Thoracic aorta (tissue), 2 donors: ENCODE results near the gene KLHL36. TPM values are rescaled to one million over a fixed set of nuclear protein-coding genes. Genes with fewer than 3 reads are reported as not detected.

Experiments
- ATAC-seq: fragments of 150-250 bp; one replicate; pipeline ENCODE4 v1.8.0; 2017; ENCODE audit warnings: low read depth; ENCODE audit not compliant: insufficient number of reproducible peaks, low FRiP score
- DNase-seq: peaks from one replicate; pipeline ENCODE4 v3.0.0-alpha.2; 2020; ENCODE audit warnings: low spot score
- H3K27ac ChIP-seq, 2 donors: fragments of 200-600 bp; sonication (generic); 1 replicate in 1 of 2; 2 replicates in 1 of 2; pipeline ENCODE4 v1.5.1; 2016; ENCODE audit warnings: mild to moderate bottlenecking in 2 of 2, moderate library complexity in 2 of 2
- H3K27me3 ChIP-seq: fragments of 200-600 bp; sonication (generic); replicated peaks from 2 replicates; pipeline ENCODE4 v1.6.0; 2016; ENCODE audit warnings: mild to moderate bottlenecking; ENCODE audit not compliant: insufficient read depth
- H3K36me3 ChIP-seq: fragments of 200-600 bp; sonication (generic); one replicate; pipeline ENCODE4 v1.5.1; 2016
- H3K4me1 ChIP-seq, 2 donors: fragments of 200-600 bp; sonication (generic); 1 replicate in 1 of 2; 2 replicates in 1 of 2; pipeline versions ENCODE4 v1.5.1 to v1.6.0; 2016; ENCODE audit warnings: low read depth in 2 of 2, mild to moderate bottlenecking in 1 of 2; ENCODE audit not compliant: control insufficient read depth in 1 of 2
- H3K4me3 ChIP-seq: fragments of 200-600 bp; sonication (generic); 2 replicates; pipeline ENCODE4 v1.5.1; 2016; ENCODE audit warnings: mild to moderate bottlenecking
- H3K9me3 ChIP-seq: fragments of 200-600 bp; sonication (generic); 2 replicates; pipeline ENCODE4 v1.5.1; 2016
- total RNA-seq, 2 donors: library from RNA; depleted of rRNA; stranded (reverse); fragments of >200 nt; gene quantifications; one replicate each; pipeline versions ENCODE4 v1.1.0 to v1.2.3, GENCODE V29; 2016
- TF ChIP-seq, protein P1 (sequence below): fragments of 200-600 bp; sonication (generic); IDR thresholded peaks from one replicate; pipeline ENCODE4 v1.5.1; 2019; ENCODE audit warnings: antibody characterized with exemption

Gene KLHL36
- total RNA-seq, 2 donors from 2014 or later: 63.9 to 79.7 TPM

GRCh38 chr16:84660973-84661372 lies 12.7 kb downstream of the KLHL36 start:
- DNase-seq (no peak), ATAC-seq (no peak)
- Histone ChIP-seq H3K9me3 (no peaks in the 10 kb centered on the region), H3K4me1 (peaks cover 0 to 11% of the 10 kb centered on the region in 2 donors), H3K27me3 (no peaks in the 10 kb centered on the region), H3K36me3 (peaks cover 79% of the 10 kb centered on the region), H3K27ac (no peak overlapping the region), H3K4me3 (no peak overlapping the region)
- TF ChIP-seq, protein P1, sequence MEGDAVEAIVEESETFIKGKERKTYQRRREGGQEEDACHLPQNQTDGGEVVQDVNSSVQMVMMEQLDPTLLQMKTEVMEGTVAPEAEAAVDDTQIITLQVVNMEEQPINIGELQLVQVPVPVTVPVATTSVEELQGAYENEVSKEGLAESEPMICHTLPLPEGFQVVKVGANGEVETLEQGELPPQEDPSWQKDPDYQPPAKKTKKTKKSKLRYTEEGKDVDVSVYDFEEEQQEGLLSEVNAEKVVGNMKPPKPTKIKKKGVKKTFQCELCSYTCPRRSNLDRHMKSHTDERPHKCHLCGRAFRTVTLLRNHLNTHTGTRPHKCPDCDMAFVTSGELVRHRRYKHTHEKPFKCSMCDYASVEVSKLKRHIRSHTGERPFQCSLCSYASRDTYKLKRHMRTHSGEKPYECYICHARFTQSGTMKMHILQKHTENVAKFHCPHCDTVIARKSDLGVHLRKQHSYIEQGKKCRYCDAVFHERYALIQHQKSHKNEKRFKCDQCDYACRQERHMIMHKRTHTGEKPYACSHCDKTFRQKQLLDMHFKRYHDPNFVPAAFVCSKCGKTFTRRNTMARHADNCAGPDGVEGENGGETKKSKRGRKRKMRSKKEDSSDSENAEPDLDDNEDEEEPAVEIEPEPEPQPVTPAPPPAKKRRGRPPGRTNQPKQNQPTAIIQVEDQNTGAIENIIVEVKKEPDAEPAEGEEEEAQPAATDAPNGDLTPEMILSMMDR: no peak

- ATAC-seq (no peak), DNase-seq (no peak)
- Histone ChIP-seq H3K9me3 (no peaks in the 10 kb centered on the region), H3K36me3 (peaks cover 79% of the 10 kb centered on the region), H3K27ac (no peak overlapping the region), H3K27me3 (no peaks in the 10 kb centered on the region), H3K4me3 (no peak overlapping the region), H3K4me1 (peaks cover 0 to 11% of the 10 kb centered on the region in 2 donors)
- TF ChIP-seq, protein P1: no peak
Measured at GRCh38 chr16:84661418-84662060, 13.2 kb downstream of the KLHL36 start.

DNA sequence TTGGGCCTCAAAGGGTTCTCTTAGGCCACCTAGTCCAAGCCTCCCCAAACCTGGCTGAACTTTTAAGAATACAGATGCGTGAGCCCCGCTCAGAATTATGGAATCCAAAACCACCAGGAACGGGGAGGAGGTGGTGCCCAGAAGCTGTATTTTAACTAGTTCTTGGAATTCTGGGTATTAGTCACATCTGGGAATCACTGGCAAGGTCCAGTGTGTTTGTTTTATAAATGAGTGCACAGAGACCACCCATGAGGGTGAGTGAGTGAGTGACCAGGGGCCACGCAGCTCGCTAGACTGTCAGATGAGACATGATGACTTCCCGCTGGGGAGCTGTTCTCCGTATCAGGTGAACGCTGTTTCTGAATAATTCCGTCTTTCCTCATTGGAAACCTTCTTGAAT lies 14.2 kb downstream of the KLHL36 start:
- Histone ChIP-seq H3K9me3 (no peaks in the 10 kb centered on the region), H3K4me1 (peaks cover 0 to 11% of the 10 kb centered on the region in 2 donors), H3K36me3 (peaks cover 71% of the 10 kb centered on the region), H3K27me3 (no peaks in the 10 kb centered on the region), H3K27ac (no peak overlapping the region), H3K4me3 (no peak overlapping the region)
- DNase-seq: no peak
- no peak for ATAC-seq
- TF ChIP-seq, protein P1: no peak

DNA sequence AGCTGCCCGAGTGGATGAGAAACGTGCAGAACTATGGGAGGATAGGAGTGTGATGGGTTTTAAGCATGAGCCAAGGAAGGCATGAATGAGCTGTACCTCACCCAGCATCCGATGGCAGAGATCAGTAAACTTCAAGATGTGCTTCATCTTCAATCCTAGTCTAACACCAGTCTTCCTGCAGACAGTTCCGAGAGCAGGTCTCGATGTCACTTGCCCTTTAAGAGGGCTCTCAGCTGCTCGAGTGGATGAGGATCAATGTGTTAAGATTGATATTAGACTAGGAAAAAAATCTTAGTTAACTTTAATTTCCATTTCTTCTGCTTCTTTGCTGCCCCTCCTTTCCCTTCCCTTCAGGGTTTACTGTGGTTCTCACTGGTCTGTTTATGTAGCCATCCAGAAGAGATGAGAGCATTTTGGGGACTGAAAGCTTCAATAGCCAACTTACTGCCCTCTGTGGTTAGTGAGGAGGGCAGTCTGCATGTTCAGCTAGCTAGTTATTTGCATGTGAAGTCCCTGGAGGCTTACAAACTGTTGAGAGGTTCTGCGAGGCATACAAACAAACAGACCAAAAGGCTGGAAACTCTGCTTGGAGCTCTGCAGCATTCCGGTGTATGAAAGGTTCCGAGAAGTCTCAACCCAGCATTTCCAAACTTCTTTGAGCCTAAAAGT lies 15.3 kb downstream of the KLHL36 start:
- ATAC-seq: no peak
- no peaks in the 10 kb centered on the region for H3K27me3 ChIP-seq
- H3K4me1 ChIP-seq: peaks cover 0 to 5% of the 10 kb centered on the region in 2 donors
- no peak overlapping the region for H3K4me3 ChIP-seq
- no peak for DNase-seq
- no peak overlapping the region for H3K27ac ChIP-seq
- no peaks in the 10 kb centered on the region for H3K9me3 ChIP-seq
- H3K36me3 ChIP-seq: peaks cover 71% of the 10 kb centered on the region
- TF ChIP-seq, protein P1: no peak

DNA sequence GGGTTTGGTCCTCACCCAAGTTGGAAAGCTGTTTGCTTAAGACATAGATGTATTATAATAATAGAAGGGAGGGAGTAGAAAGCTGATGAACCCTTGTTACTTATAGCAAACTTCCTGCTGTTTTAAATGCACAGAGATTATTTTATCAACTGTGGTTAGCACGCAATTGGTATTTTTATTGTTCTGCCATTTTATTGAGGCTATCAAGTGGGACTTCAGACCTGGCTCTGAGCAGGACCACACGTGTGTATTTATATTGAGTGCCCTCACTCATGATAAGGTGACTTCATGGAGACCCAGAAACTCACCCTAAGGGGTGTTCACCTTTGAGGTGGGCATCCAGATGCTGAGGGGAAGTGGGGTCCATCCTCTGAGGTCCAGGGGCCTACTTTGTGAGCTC lies 17.0 kb downstream of the KLHL36 start:
- DNase-seq (no peak), ATAC-seq (no peak)
- TF ChIP-seq, protein P1: no peak
- no peaks in the 10 kb centered on the region for H3K27me3 ChIP-seq
- no peaks in the 10 kb centered on the region for H3K9me3 ChIP-seq
- no peaks in the 10 kb centered on the region for H3K4me1 ChIP-seq
- no peak overlapping the region for H3K4me3 ChIP-seq
- no peak overlapping the region for H3K27ac ChIP-seq
- H3K36me3 ChIP-seq: peaks cover 55% of the 10 kb centered on the region
